ENCODE results near the gene PSMA3. TPM values are rescaled to one million over a fixed set of nuclear protein-coding genes. Genes with fewer than 3 reads are reported as not detected.
A peak's percentile ranks its signal among the peaks of the same experiment; 100 is the strongest.

The PSMA3 gene
- total RNA-seq, 1 donor from 2014 or later, result 142 TPM

DNA sequence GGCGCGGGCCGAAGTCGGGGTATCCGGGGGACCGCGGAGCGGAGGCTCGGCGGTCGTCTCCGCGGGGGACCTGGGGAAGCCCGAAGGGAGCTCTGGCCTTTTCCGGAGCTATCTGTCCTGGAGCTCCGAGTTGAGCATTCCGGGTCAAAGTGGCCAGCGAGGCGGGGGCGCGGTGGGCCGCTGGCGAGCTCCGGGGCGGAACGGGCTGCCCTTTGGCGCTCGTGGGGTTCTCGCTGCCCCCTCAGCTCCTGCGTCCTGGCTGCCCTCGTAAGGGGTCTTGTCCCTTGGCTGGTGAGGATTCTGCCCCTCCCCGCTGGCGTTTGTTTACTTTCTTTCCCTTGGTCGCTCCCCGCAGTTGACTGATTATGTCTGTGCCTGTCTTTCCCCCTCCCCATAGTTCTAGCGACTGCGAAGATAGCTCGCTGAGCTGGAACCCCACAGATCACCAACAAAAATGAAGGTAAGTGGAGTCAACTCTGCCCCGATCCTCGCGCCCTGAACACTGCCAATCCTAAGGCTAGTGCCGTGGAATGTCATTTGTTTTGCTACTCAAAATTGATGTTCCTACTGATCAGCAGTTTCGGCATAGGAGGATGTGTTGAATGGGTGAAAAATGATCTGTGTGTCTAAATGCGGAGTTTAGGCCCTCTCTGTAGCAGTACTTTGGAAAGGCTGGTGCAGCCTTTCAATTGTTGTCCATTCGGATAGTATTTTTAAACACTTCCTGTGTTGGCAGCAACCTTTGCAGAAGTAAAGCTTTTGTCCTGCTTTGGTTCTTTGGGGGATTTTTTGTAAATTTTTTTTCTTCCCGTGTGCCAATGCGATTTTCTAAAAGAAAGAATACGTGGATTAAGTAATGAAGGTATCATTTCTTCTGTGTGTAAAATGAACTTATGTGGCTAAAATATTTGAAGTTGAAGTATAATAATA is 55.0 kb downstream of the PSMA3 start:
- ATAC-seq, result no peak

DNA sequence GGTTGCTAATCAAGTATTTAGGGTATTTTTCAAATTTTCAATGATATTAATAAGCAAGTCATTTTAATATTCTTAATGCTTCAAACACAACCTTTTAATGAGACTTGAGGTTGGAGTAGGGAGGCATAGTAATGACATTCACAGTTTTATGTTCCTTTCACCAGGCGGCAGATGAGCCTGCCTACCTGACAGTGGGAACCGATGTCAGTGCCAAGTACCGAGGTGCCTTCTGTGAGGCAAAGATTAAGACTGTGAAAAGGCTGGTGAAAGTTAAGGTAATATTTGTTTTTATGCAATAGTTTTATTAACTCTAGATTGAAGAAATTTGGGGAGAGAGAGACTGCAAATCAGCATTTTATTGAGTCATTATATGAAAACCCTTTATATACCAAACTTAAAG is 56.8 kb downstream of the PSMA3 start:
- no peak for ATAC-seq

DNA sequence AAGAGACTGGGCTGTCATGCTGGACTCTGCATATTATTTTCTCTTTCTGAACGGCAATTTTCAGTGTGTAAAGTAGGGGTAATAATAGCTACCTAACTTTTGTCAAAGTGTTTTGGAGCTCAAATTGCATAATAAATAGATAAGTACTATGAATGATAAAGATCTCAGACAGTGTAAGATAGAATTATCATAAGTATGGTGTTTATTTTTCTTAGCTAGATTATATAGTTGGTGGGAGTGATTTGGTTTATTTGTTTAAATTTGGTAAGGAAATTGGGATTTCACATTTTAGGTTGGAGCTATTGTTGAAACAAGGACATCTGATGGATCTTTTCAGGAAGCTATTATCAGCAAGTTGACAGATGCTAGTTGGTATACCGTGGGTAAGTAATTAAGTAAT is 61.1 kb downstream of the PSMA3 start:
- ATAC-seq, result no peak

DNA sequence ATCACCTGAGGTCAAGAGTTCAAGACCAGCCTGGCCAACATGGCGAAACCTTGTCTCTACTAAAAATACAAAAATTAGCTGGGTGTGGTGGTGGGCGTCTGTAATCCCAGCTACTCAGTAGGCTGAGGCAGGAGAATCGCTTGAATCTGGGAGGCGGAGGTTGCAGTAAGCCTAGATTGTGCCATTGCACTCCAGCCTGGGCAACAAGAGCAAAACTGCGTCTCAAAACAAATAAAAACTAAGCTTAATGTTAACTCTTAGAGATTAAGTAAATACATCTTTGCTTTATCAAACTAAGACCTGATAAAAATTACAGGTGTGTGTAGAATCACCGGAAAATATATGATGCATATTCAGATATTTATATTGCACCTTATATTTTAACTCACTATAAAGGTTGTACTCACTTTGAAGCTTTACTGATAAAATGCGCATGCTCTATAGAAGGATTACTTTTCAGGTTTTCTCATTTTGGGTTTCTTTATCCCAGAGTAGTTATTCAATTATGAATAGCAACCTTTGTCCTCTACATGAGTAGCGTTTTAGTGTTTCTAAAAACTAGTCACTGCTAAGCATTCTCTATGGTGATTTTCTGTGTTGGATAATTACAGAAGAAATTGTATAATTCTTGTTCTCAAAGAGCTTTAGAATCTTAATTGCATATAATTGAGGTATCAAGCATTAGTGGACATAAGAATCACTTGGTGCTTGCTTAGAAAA is 63.1 kb downstream of the PSMA3 start:
- no peak for ATAC-seq

- ATAC-seq, result no peak
Observed at GRCh38 chr14:58309086-58309485, 64.4 kb downstream of the PSMA3 start.

- ATAC-seq, result no peak
Observed at GRCh38 chr14:58313699-58314098, 69.1 kb downstream of the PSMA3 start.

DNA sequence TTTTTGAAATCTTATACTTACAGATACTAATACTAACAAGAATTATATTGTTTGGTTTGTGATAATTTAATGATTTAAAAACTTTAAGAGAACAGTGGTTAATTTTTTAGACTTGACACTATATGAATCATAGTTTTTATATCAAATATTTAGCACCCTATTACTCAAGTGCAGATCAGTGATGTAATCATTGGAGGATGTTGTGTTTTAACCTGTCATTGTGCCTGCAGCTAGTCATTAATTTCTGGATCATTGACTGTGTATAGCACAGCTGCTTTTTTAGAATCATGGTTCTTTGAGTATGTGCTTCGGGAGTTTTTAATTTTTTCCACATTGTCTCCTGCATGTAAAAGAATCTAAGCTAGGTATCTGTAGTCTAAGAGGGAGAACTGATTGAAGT is 71.0 kb downstream of the PSMA3 start:
- ATAC-seq, result peak; percentile 93

Other genes with a start within 250 kb of the PSMA3 start
- gene ARMH4, start 92.6 kb upstream of the PSMA3 start, total RNA-seq, result 0.72 TPM
- gene ACTR10, start 44.7 kb upstream of the PSMA3 start, total RNA-seq, result 36.2 TPM
- gene ARID4A, start 53.7 kb downstream of the PSMA3 start, total RNA-seq, result 9.5 TPM
- gene TOMM20L, start 151.1 kb downstream of the PSMA3 start, total RNA-seq, result not detected
- 33.8 TPM for gene TIMM9, start 182.7 kb downstream of the PSMA3 start, total RNA-seq
- gene KIAA0586, start 182.9 kb downstream of the PSMA3 start, total RNA-seq, result 11.9 TPM

Data from esophagus mucosa (tissue), 1 donor.